Heart left ventricle (tissue), 16 donors: ENCODE results near the gene IGFBP3. TPM values are rescaled to one million over a fixed set of nuclear protein-coding genes. Genes with fewer than 3 reads are reported as not detected.

Experiments
- ATAC-seq, 4 donors: fragments of 200-7000 bp; cut with Tn5 transposase; one replicate each; pipeline ENCODE4 v1.9.1; 2020 to 2022; ENCODE audit warnings: moderate library complexity in 4 of 4, mild to moderate bottlenecking in 3 of 4, moderate number of reproducible peaks in 1 of 4
- DNase-seq, 5 donors: peaks; one replicate each; pipeline ENCODE4 v3.0.0-alpha.2; 2020
- H3K27ac ChIP-seq, 12 donors: fragments of 200-600 bp; sonication (generic) in 4 of 12; one replicate each; pipeline versions ENCODE4 v1.5.0 to v1.8.0; 2016 to 2022; ENCODE audit warnings: mild to moderate bottlenecking in 2 of 12
- H3K27me3 ChIP-seq, 9 donors: fragments of 200-600 bp; sonication (generic) in 2 of 9; one replicate each; pipeline versions ENCODE4 v1.5.1 to v1.8.0; 2016 to 2022; ENCODE audit warnings: mild to moderate bottlenecking in 3 of 9
- H3K36me3 ChIP-seq, 9 donors: fragments of 200-600 bp; sonication (generic) in 2 of 9; one replicate each; pipeline versions ENCODE4 v1.5.0 to v1.8.0; 2018 to 2022; ENCODE audit warnings: mild to moderate bottlenecking in 2 of 9
- H3K4me1 ChIP-seq, 12 donors: fragments of 200-600 bp; sonication (generic) in 4 of 12; one replicate each; pipeline versions ENCODE4 v1.5.0 to v1.8.0; 2016 to 2022; ENCODE audit warnings: mild to moderate bottlenecking in 3 of 12
- H3K4me3 ChIP-seq, 12 donors: fragments of 200-600 bp; sonication (generic) in 4 of 12; one replicate each; pipeline versions ENCODE4 v1.5.0 to v1.8.0; 2017 to 2022; ENCODE audit warnings: mild to moderate bottlenecking in 9 of 12, moderate library complexity in 4 of 12
- H3K9me3 ChIP-seq, 12 donors: fragments of 200-600 bp; sonication (generic) in 4 of 12; one replicate each; pipeline versions ENCODE4 v1.5.0 to v1.8.0; 2016 to 2022; ENCODE audit warnings: mild to moderate bottlenecking in 1 of 12
- CTCF ChIP-seq, 12 donors: fragments of 200-600 bp; sonication (generic) in 4 of 12; IDR thresholded peaks; one replicate each; pipeline versions ENCODE4 v1.5.0 to v1.8.0; 2018 to 2022; ENCODE audit warnings: antibody characterized with exemption in 12 of 12, mild to moderate bottlenecking in 5 of 12
- POLR2A ChIP-seq, 2 donors: fragments of 450-650 bp; IDR thresholded peaks; one replicate each; pipeline ENCODE4 v1.6.1; 2017; ENCODE audit warnings: antibody characterized with exemption in 2 of 2, mild to moderate bottlenecking in 2 of 2, moderate library complexity in 2 of 2
- WGBS, 4 donors: extraction: QIAGEN DNeasy Blood & Tissue Kit in 2 of 4; methylation state at CpG; one replicate each; pipeline versions ENCODE4 v1.1.5 to v1.1.7; 2013 to 2018; 5-methylcytosine and 5-hydroxymethylcytosine counted together
- intact Hi-C, 10 donors: fragments of 100-400 bp; cut with DNase I; formaldehyde crosslinking; loops; one replicate each; pipeline versions ENCODE4 v1.11.1 to v1.14.2; 2022
- polyA plus RNA-seq, 2 donors: library from polyadenylated mRNA; stranded (reverse); fragments of 200-250 nt; gene quantifications; one replicate each; pipeline ENCODE4 v1.2.3, GENCODE V29; 2013
- total RNA-seq, 9 donors: library from RNA; depleted of rRNA in 2 of 9; stranded (reverse); fragments of >200 nt in 2 of 9; fragmentation: NEBNext Ultra II Directional in 3 of 9; extraction: Animal tissue kit (Norgen Biotek cat#: 25700) in 3 of 9; gene quantifications; one replicate each; pipeline versions ENCODE4 v1.1.0 to v1.2.4, GENCODE V29; 2016 to 2023
- donor health status: ischemic (EF 13 %, LVEDD 7.1; RV severe dilation, severe dysfunction).
- donor health status: healthy with polysubstance abuse.
- donor health status: DM: no; HTN: yes; CAD: no.
- donor health status: DM: no; HTN: no; CAD: no.
- donor health status: ischemic (EF 25% LVEDD 6.9; RV normal size, moderate dysfunction).
- donor health status: ischemic (EF 25% LVEDD 5.7; RV mildly dilated, moderate dysfunction).
- donor health status: healthy.
- donor health status: DM: yes; HTN: yes; CAD: no.
- donor health status: ischemic (EF 35%, LVEDD 5.7; RV mildly dilated, moderate dysfunction).
- donor health status: nonischemic (EF 11% LVEDD 7.7; RV severe dilation, severe dysfunction).
- donor health status: DM: yes; HTN: yes; CAD: no.
- donor health status: PGD.
- donor health status: ischemic (EF 29% LVEDD 5.4; RV normal size, mild dysfunction).
- donor health status: nonischemic (EF 23%, LVEDD 6.1; RV moderate dilation, normal function).

The IGFBP3 gene
- total and polyA plus RNA-seq, 11 donors = 18.1 to 165 (median 66.3) TPM

GRCh38 chr7:45888185-45888992 is 32.7 kb downstream of the IGFBP3 start, which contains the start of gene IGFBP1:
Gene IGFBP1, plus strand, starts transcription at chr7:45888488. Its CDS starts 165 bp downstream, at chr7:45888653.
- Histone ChIP-seq H3K27ac (no peak within 1 kb of the TSS), H3K36me3 (no peaks in the 10 kb centered on the region), H3K4me1 (peaks cover 0 to 11% (median 5%) of the 10 kb centered on the region in 12 donors), H3K27me3 (peaks cover 8 to 61% (median 28%) of the 10 kb centered on the region in 9 donors), H3K9me3 (no peaks in the 10 kb centered on the region), H3K4me3 (peak within 1 kb of the TSS in 11 of 12 donors; percentile 6 to 45 (median 32))
- ATAC-seq = peak in 3 of 4 donors; percentile 43 to 55 (median 54)
- TF ChIP-seq POLR2A (IDR thresholded peaks at IDR 0.05) (no peak), CTCF (IDR thresholded peaks at IDR 0.05) (no peak)
- 4 to 13% (median 6%) methylated on average over 24 to 73 of the region's 73 CpGs for WGBS, 4 donors
- DNase-seq = peak in 1 of 5 donors; percentile 68
- intact Hi-C loops = no loop called here

- ATAC-seq (no peak), DNase-seq (no peak)
- TF ChIP-seq CTCF (IDR thresholded peaks at IDR 0.05) (no peak), POLR2A (IDR thresholded peaks at IDR 0.05) (no peak)
- 92 to 95% (median 93%) methylated on average over 5 of the region's 5 CpGs for WGBS, 4 donors
- Histone ChIP-seq H3K27ac (no peak overlapping the region), H3K4me1 (peaks cover 0 to 11% (median 5%) of the 10 kb centered on the region in 12 donors), H3K9me3 (no peaks in the 10 kb centered on the region), H3K27me3 (peaks cover 8 to 61% (median 28%) of the 10 kb centered on the region in 9 donors), H3K4me3 (no peak overlapping the region), H3K36me3 (no peaks in the 10 kb centered on the region)
- intact Hi-C loops = no loop called here
Measured at GRCh38 chr7:45886931-45887667, 34.0 kb downstream of the IGFBP3 start.

DNA sequence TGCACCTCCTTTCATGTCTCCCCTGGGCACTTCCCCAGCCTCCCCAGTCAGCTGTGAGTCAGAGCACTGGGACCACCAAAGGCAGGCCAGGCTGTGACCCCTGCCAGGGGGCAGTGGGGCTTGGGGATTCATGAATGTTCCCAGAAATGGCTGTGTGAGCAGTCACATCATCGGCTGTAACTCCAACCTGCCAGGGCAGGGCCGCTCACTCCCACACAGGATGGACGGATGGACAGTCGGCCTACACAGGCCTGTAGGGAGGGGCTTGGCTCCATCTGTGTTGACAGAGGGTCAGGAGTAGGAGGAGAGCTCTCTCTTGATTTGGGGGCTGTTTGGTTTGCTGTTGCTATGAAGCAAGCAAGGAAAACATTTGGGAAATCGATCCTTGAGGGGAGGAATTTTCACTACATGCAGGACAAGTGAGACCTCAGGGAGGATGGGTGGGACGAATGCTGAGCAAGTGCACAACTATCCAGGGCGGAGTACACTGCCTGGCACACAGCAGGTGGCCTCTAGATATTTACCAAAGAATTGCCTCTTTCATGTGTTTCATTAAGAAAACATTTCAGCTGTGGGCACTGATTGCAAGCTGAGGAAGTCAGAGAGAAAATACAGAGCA is 35.7 kb downstream of the IGFBP3 start:
- Histone ChIP-seq H3K27me3 (peaks cover 8 to 58% (median 28%) of the 10 kb centered on the region in 9 donors), H3K27ac (no peak overlapping the region), H3K36me3 (no peaks in the 10 kb centered on the region), H3K4me1 (peaks cover 0 to 11% (median 5%) of the 10 kb centered on the region in 12 donors), H3K9me3 (no peaks in the 10 kb centered on the region), H3K4me3 (no peak overlapping the region)
- ATAC-seq = no peak
- intact Hi-C loops = no loop called here
- DNase-seq = no peak
- 68 to 76% (median 75%) methylated on average over 5 to 7 of the region's 7 CpGs for WGBS, 4 donors
- no peak for TF ChIP-seq POLR2A (IDR thresholded peaks at IDR 0.05)
- no peak for TF ChIP-seq CTCF (IDR thresholded peaks at IDR 0.05)
